IPS-15b (cell line): ENCODE results near the gene TRIO.

Experiments used
- H3K27me3 ChIP-seq: one replicate; pipeline ENCODE4 v1.6.1; 2013; ENCODE audit warnings: low read length; ENCODE audit not compliant: control insufficient read depth, insufficient read depth
- H3K36me3 ChIP-seq: one replicate; pipeline ENCODE4 v1.6.1; 2013; ENCODE audit warnings: low read length; ENCODE audit not compliant: control insufficient read depth, insufficient read depth
- H3K4me1 ChIP-seq: one replicate; pipeline ENCODE4 v1.6.1; 2013; ENCODE audit warnings: mild to moderate bottlenecking, low read length; ENCODE audit not compliant: control insufficient read depth, insufficient read depth
- H3K4me3 ChIP-seq: one replicate; pipeline ENCODE4 v1.5.1; 2013; ENCODE audit warnings: low read depth, low read length
- H3K9ac ChIP-seq: one replicate; pipeline ENCODE4 v1.6.1; 2013; ENCODE audit warnings: low read depth, mild to moderate bottlenecking, low read length
- H3K9me3 ChIP-seq: one replicate; pipeline ENCODE4 v1.6.1; 2013; ENCODE audit warnings: mild to moderate bottlenecking, low read length; ENCODE audit not compliant: control insufficient read depth, insufficient read depth

Gene TRIO

GRCh38 chr5:14326035-14326903, 183.1 kb downstream of the TRIO start:
- H3K4me3 ChIP-seq = no peak overlapping the region
- no peak overlapping the region for H3K9ac ChIP-seq
- H3K4me1 ChIP-seq = peaks cover 3% of the 10 kb centered on the region
- H3K27me3 ChIP-seq = no peaks in the 10 kb centered on the region
- H3K36me3 ChIP-seq = peaks cover 3% of the 10 kb centered on the region
- no peaks in the 10 kb centered on the region for H3K9me3 ChIP-seq

GRCh38 chr5:14327624-14328023, 184.5 kb downstream of the TRIO start:
- Histone ChIP-seq H3K36me3 (no peaks in the 10 kb centered on the region), H3K4me3 (no peak overlapping the region), H3K27me3 (no peaks in the 10 kb centered on the region)

GRCh38 chr5:14328144-14328543, 185.0 kb downstream of the TRIO start:
- no peaks in the 10 kb centered on the region for H3K36me3 ChIP-seq
- H3K9me3 ChIP-seq = no peaks in the 10 kb centered on the region
- H3K4me1 ChIP-seq = peaks cover 3% of the 10 kb centered on the region
- H3K9ac ChIP-seq = no peak overlapping the region
- no peaks in the 10 kb centered on the region for H3K27me3 ChIP-seq
- no peak overlapping the region for H3K4me3 ChIP-seq

More at GRCh38 chr5:14327624-14328023, 184.5 kb downstream of the TRIO start:
- no peak overlapping the region for H3K9ac ChIP-seq
- H3K4me1 ChIP-seq = peaks cover 3% of the 10 kb centered on the region
- H3K9me3 ChIP-seq = no peaks in the 10 kb centered on the region

- H3K9me3 ChIP-seq = no peaks in the 10 kb centered on the region
- no peak overlapping the region for H3K9ac ChIP-seq
- H3K4me3 ChIP-seq = no peak overlapping the region
- peaks cover 3% of the 10 kb centered on the region for H3K4me1 ChIP-seq
- no peaks in the 10 kb centered on the region for H3K27me3 ChIP-seq
- peaks cover 2% of the 10 kb centered on the region for H3K36me3 ChIP-seq
Measured at GRCh38 chr5:14330291-14330690, 187.1 kb downstream of the TRIO start.

- H3K4me3 ChIP-seq = no peak overlapping the region
- no peak overlapping the region for H3K9ac ChIP-seq
- H3K36me3 ChIP-seq = peaks cover 2% of the 10 kb centered on the region
Measured at GRCh38 chr5:14330729-14331385, 187.7 kb downstream of the TRIO start.

GRCh38 chr5:14331386-14331781, 188.2 kb downstream of the TRIO start:
- Histone ChIP-seq H3K27me3 (no peaks in the 10 kb centered on the region), H3K4me1 (no peaks in the 10 kb centered on the region), H3K36me3 (peaks cover 2% of the 10 kb centered on the region), H3K9me3 (no peaks in the 10 kb centered on the region), H3K4me3 (no peak overlapping the region), H3K9ac (no peak overlapping the region)

More at GRCh38 chr5:14330729-14331385, 187.7 kb downstream of the TRIO start:
- H3K9me3 ChIP-seq = no peaks in the 10 kb centered on the region
- H3K27me3 ChIP-seq = no peaks in the 10 kb centered on the region
- peaks cover 3% of the 10 kb centered on the region for H3K4me1 ChIP-seq

- Histone ChIP-seq H3K27me3 (no peaks in the 10 kb centered on the region), H3K9me3 (no peaks in the 10 kb centered on the region), H3K4me1 (no peaks in the 10 kb centered on the region), H3K36me3 (peaks cover 2% of the 10 kb centered on the region), H3K9ac (no peak overlapping the region), H3K4me3 (no peak overlapping the region)
Measured at GRCh38 chr5:14332038-14332631, 189.0 kb downstream of the TRIO start.

- Histone ChIP-seq H3K9me3 (no peaks in the 10 kb centered on the region), H3K36me3 (peaks cover 2% of the 10 kb centered on the region), H3K4me3 (no peak overlapping the region), H3K4me1 (no peaks in the 10 kb centered on the region), H3K27me3 (no peaks in the 10 kb centered on the region), H3K9ac (no peak overlapping the region)
Measured at GRCh38 chr5:14332746-14333145, 189.6 kb downstream of the TRIO start.

GRCh38 chr5:14337593-14337992, 194.5 kb downstream of the TRIO start:
- H3K27me3 ChIP-seq = no peaks in the 10 kb centered on the region
- H3K4me3 ChIP-seq = no peak overlapping the region
- H3K36me3 ChIP-seq = peaks cover 2% of the 10 kb centered on the region
- H3K4me1 ChIP-seq = peaks cover 19% of the 10 kb centered on the region
- no peaks in the 10 kb centered on the region for H3K9me3 ChIP-seq
- no peak overlapping the region for H3K9ac ChIP-seq

GRCh38 chr5:14339468-14339867, 196.3 kb downstream of the TRIO start:
- H3K4me1 ChIP-seq = peaks cover 23% of the 10 kb centered on the region
- no peaks in the 10 kb centered on the region for H3K36me3 ChIP-seq
- no peak overlapping the region for H3K9ac ChIP-seq
- H3K9me3 ChIP-seq = no peaks in the 10 kb centered on the region
- H3K4me3 ChIP-seq = no peak overlapping the region
- H3K27me3 ChIP-seq = no peaks in the 10 kb centered on the region

- Histone ChIP-seq H3K27me3 (no peaks in the 10 kb centered on the region), H3K9me3 (no peaks in the 10 kb centered on the region), H3K36me3 (peaks cover 8% of the 10 kb centered on the region), H3K4me1 (peaks cover 23% of the 10 kb centered on the region), H3K4me3 (no peak overlapping the region), H3K9ac (no peak overlapping the region)
Measured at GRCh38 chr5:14341571-14342230, 198.6 kb downstream of the TRIO start.
